AG04449 (cell line): ENCODE measurements around the gene RAI1.

ENCODE experiments used
- CTCF ChIA-PET: fragments of 350-600 bp; formaldehyde crosslinking; extraction: SDS; loops from one replicate; lab custom pipeline; 2021; ENCODE audit warnings: antibody characterized with exemption; lab: Yijun Ruan, JAX
- POLR2A ChIA-PET: fragments of 400-600, 350-600 bp; formaldehyde crosslinking; extraction: SDS; loops from one replicate; lab custom pipeline; 2020; ENCODE audit warnings: antibody characterized with exemption, inconsistent platforms; lab: Yijun Ruan, JAX
- DNase-seq: peaks from one replicate; pipeline ENCODE4 v3.0.0-alpha.2; 2010; ENCODE audit warnings: low read depth, low spot score
- H3K4me3 ChIP-seq: 2 replicates; pipeline ENCODE4 v1.5.1; 2011; ENCODE audit warnings: low read depth, mild to moderate bottlenecking, control low read depth, low read length
- CTCF ChIP-seq: IDR thresholded peaks from one replicate; pipeline ENCODE4 v1.5.1; 2011; ENCODE audit warnings: mild to moderate bottlenecking, moderate library complexity, low read length, control low read depth, inconsistent platforms; ENCODE audit not compliant: insufficient read depth; ENCODE audit errors: missing control alignments

Gene RAI1

GRCh38 chr17:17727111-17727659, 45.9 kb downstream of the RAI1 start:
- CTCF ChIA-PET, result interaction anchor here (0.7 to 2.4 kb wide), 5 partner anchors 9 to 47 kb away, joined by 3 to 7 read pairs (median 5); partner anchors contain the start of gene RAI1
- no peak for TF ChIP-seq CTCF
- no peak overlapping the region for H3K4me3 ChIP-seq
- DNase-seq, result no peak
- POLR2A ChIA-PET, result no interaction called here

GRCh38 chr17:17728146-17728545, 46.9 kb downstream of the RAI1 start:
- DNase-seq, result no peak
- H3K4me3 ChIP-seq, result no peak overlapping the region
- POLR2A ChIA-PET, result no interaction called here
- no peak for TF ChIP-seq CTCF
- CTCF ChIA-PET, result interaction anchor here (1.2 to 2.4 kb wide), 3 partner anchors 9 to 47 kb away, joined by 3 to 7 read pairs (median 5); partner anchors contain the start of gene RAI1

- POLR2A ChIA-PET, result no interaction called here
- no peak for DNase-seq
- CTCF ChIA-PET, result interaction anchor here (1.0 to 2.4 kb wide), 5 partner anchors 8 to 48 kb away, joined by 3 to 7 read pairs (median 3); partner anchors contain the start of gene RAI1
Observed at GRCh38 chr17:17728550-17729251, 47.4 kb downstream of the RAI1 start.

GRCh38 chr17:17729620-17730249, 48.5 kb downstream of the RAI1 start:
- ChIA-PET CTCF (interaction anchor here (1.0 kb wide), 3 partner anchors 11 to 57 kb away, joined by 3 read pairs; no protein-coding TSS in a partner anchor), POLR2A (no interaction called here)
- no peak for DNase-seq
- H3K4me3 ChIP-seq, result no peak overlapping the region
- peak; percentile 46 for TF ChIP-seq CTCF

More at GRCh38 chr17:17728550-17729251, 47.4 kb downstream of the RAI1 start:
- H3K4me3 ChIP-seq, result no peak overlapping the region
- no peak for TF ChIP-seq CTCF

GRCh38 chr17:17730250-17730935, 49.1 kb downstream of the RAI1 start:
- POLR2A ChIA-PET, result no interaction called here
- no peak for DNase-seq
- H3K4me3 ChIP-seq, result no peak overlapping the region
- CTCF ChIA-PET, result interaction anchor here (0.8 to 1.9 kb wide), 3 partner anchors 50 to 94 kb away, joined by 3 to 4 read pairs (median 3); no protein-coding TSS in a partner anchor
- no peak for TF ChIP-seq CTCF

GRCh38 chr17:17732444-17732843, 51.2 kb downstream of the RAI1 start:
- no peak for DNase-seq
- ChIA-PET POLR2A (no interaction called here), CTCF (interaction anchor here (1.1 to 1.9 kb wide), 3 partner anchors 16 to 79 kb away, joined by 3 to 4 read pairs (median 3); no protein-coding TSS in a partner anchor)
- no peak for TF ChIP-seq CTCF
- no peak overlapping the region for H3K4me3 ChIP-seq
